SJSA1 (cell line): Measurements from ENCODE around the gene CACNG4. TPM values are rescaled to one million over a fixed set of nuclear protein-coding genes. Genes with fewer than 3 reads are reported as not detected.
"Not testable (repeated sequence)": the region's sequence is repeated elsewhere in the genome, so short reads cannot be mapped to it uniquely, and the experiment has no call there.

Experiments used
- DNase-seq, 2 experiments: peaks; one replicate each; pipeline ENCODE4 v3.0.0-alpha.2; 2015 to 2020; ENCODE audit warnings: low spot score in 2 of 2, low read depth in 1 of 2
- H3K27ac ChIP-seq: fragments of 250-450 bp; sonication (Bioruptor Pico); 2 replicates; pipeline ENCODE4 v1.5.1; 2020; ENCODE audit warnings: mild to moderate bottlenecking, moderate library complexity
- H3K27me3 ChIP-seq: fragments of 250-450 bp; sonication (Bioruptor Pico); replicated peaks from 2 replicates; pipeline ENCODE4 v1.5.1; 2020; ENCODE audit warnings: mild to moderate bottlenecking, moderate library complexity
- H3K36me3 ChIP-seq: fragments of 250-450 bp; sonication (Bioruptor Pico); 2 replicates; pipeline ENCODE4 v1.5.1; 2020; ENCODE audit warnings: mild to moderate bottlenecking
- H3K4me1 ChIP-seq: fragments of 250-450 bp; sonication (Bioruptor Pico); replicated peaks from 2 replicates; pipeline ENCODE4 v1.6.1; 2021; ENCODE audit warnings: mild to moderate bottlenecking
- H3K4me3 ChIP-seq: fragments of 250-450 bp; sonication (Bioruptor Pico); 2 replicates; pipeline ENCODE4 v1.5.1; 2020; ENCODE audit warnings: mild to moderate bottlenecking
- H3K9me3 ChIP-seq: fragments of 250-450 bp; sonication (Bioruptor Pico); replicated peaks from 2 replicates; pipeline ENCODE4 v1.5.1; 2020; ENCODE audit warnings: mild to moderate bottlenecking
- total RNA-seq: library from RNA; depleted of rRNA; stranded (reverse); fragments of >200 nt; shearing (Covaris generic); gene quantifications from 2 replicates; pipeline ENCODE4 v1.2.3, GENCODE V29; 2014

CACNG4 gene
- total RNA-seq, 1 experiment from 2014 or later = 32.0 TPM

GRCh38 chr17:66972442-66972830 is 7.9 kb downstream of the CACNG4 start:
- H3K4me1 ChIP-seq, H3K4me3 ChIP-seq, DNase-seq, H3K27me3 ChIP-seq, H3K27ac ChIP-seq, H3K9me3 ChIP-seq: not testable (repeated sequence)
- peaks cover 73% of the 10 kb centered on the region for H3K36me3 ChIP-seq

DNA sequence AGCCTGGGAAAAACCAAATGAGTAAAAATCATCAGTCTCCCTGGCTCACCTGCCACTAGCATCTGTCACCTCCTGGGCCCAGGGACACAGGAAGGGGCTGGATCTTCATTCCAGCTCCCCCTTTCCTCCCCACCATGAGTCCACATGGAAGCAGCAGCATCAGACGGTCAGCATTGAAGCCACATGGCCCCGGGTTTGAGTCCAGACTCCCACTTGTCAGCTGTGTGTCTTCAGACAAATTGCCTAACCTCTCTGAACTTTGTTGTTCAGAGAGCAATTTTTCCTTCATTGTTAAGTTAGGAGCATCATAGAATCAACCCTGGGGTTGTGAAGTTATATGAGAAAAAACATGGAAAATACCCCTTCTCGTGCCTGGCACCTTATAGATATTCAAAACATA is 10.7 kb downstream of the CACNG4 start:
- peaks cover 54% of the 10 kb centered on the region for H3K36me3 ChIP-seq
- H3K4me3 ChIP-seq = no peak overlapping the region
- H3K27ac ChIP-seq = no peak overlapping the region
- peaks cover 6% of the 10 kb centered on the region for H3K4me1 ChIP-seq
- no peak for DNase-seq
- H3K9me3 ChIP-seq = no peaks in the 10 kb centered on the region
- no peaks in the 10 kb centered on the region for H3K27me3 ChIP-seq

DNA sequence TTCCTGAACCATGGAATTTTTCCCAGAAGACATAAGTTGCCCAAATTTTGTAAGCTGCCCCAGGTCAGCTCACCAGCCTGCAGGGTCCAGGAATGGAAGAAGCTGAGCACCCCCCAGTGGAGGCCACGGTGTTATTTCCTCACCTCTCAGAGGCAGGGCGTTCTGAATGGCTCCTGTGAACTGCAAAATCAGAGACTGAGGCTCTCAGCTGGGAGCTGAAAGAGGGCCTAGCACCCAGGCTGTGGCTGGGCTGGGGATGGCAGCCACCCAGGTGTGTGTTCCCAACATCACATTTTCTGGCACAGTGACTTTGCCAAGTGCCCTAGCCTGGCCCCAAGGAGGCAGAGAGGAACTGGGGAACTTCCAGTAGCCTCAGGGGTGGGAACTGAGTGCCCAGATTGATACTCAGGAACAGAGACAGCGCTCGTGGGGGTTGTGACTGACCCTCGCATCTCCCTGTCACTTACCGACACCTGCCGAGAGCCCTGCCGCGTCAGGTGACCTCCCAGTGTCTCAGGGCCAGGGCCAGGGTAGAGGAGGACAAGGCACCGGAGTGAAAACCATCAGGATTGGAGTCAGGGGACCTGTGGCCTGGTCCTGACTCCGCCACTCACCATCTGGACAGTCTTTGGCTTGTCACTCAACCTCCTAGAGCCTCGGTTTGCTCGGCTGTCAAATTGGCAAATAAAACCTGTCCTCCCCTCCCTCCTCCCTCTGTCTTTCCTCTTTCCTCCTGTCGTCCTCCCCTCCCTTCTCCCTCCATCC is 11.3 kb downstream of the CACNG4 start:
- H3K36me3 ChIP-seq = peaks cover 48% of the 10 kb centered on the region
- DNase-seq = peak in 1 of 2 experiments; percentile 34
- H3K4me1 ChIP-seq = peaks cover 6% of the 10 kb centered on the region
- no peaks in the 10 kb centered on the region for H3K27me3 ChIP-seq
- no peak overlapping the region for H3K4me3 ChIP-seq
- no peak overlapping the region for H3K27ac ChIP-seq
- no peaks in the 10 kb centered on the region for H3K9me3 ChIP-seq

DNA sequence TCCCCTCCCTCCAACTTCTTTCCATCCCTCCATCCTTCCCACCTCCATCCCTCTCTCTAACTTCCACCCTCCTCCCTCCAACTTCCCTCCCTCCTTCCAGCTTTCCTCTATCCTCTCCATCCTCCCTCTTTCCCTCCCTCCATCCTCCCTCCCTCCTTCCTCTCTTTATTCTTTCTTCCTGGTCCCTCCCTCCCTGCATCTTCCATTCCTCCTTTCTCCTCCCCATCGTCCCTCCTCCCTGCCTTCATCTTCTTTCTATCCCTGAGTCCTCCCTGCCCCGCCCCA is 11.8 kb downstream of the CACNG4 start:
- H3K9me3 ChIP-seq = no peaks in the 10 kb centered on the region
- no peak overlapping the region for H3K4me3 ChIP-seq
- peaks cover 43% of the 10 kb centered on the region for H3K36me3 ChIP-seq
- H3K27ac ChIP-seq = no peak overlapping the region
- DNase-seq = no peak
- peaks cover 6% of the 10 kb centered on the region for H3K4me1 ChIP-seq
- H3K27me3 ChIP-seq = no peaks in the 10 kb centered on the region

DNA sequence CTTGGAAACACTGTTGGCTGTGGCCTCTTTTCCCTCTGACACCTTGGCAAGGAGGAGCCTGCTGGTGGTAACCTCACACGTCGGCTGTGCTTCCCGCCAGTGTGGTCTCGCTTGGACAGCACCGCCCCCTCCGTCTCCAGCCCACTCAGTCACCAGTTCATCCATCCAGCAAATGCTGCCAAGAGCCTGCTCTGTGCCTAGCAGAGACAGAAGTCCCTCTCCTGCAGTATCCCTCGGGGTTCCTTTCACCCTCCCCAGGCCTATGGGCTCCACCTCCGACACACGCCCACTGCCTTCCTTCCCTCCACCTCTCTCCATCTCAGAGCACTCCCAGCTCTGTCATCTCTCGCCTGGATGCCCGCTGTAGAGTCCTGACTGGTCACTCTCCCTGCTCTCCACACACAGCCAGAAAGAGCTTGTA is 12.3 kb downstream of the CACNG4 start:
- Histone ChIP-seq H3K4me1 (peaks cover 6% of the 10 kb centered on the region), H3K27ac (no peak overlapping the region), H3K4me3 (no peak overlapping the region), H3K36me3 (peaks cover 38% of the 10 kb centered on the region), H3K27me3 (no peaks in the 10 kb centered on the region), H3K9me3 (no peaks in the 10 kb centered on the region)
- no peak for DNase-seq

DNA sequence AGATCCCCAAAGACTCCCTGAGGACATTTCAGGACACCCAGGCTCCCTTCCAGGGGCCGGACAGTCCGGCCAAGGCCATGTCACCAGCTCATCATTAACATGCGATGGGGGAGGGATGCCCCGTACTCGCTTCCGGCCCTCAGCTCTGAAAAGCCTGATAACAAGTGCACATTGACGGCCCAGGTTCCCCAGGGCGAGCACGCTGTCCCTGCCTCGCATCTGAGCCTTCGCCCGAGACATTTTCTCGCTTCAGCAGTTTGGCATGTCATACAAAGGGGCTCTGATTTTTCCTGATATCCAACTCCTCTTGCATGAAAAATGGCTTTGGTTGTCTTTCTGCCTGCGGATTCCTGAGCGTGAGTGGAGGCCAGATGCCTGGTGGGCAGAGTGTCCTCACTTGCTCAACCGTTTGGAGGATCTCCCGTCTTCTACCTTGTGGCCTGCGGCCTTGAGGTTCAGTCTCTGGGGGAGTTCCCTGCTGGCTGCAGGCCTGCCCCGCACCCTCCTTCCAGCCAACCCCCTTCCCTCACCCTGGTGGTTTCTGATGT is 14.1 kb downstream of the CACNG4 start:
- Histone ChIP-seq H3K27ac (no peak overlapping the region), H3K4me1 (peaks cover 9% of the 10 kb centered on the region)

GRCh38 chr17:66980896-66981295 is 16.4 kb downstream of the CACNG4 start:
- H3K4me1 ChIP-seq = peaks cover 6% of the 10 kb centered on the region
- no peak overlapping the region for H3K4me3 ChIP-seq
- H3K27ac ChIP-seq = no peak overlapping the region
- H3K27me3 ChIP-seq = no peaks in the 10 kb centered on the region
- no peaks in the 10 kb centered on the region for H3K9me3 ChIP-seq
- no peak for DNase-seq
- peaks cover 19% of the 10 kb centered on the region for H3K36me3 ChIP-seq

More for the DNA sequence above, 14.1 kb downstream of the CACNG4 start:
- Histone ChIP-seq H3K27me3 (no peaks in the 10 kb centered on the region), H3K4me3 (no peak overlapping the region), H3K36me3 (peaks cover 23% of the 10 kb centered on the region), H3K9me3 (no peaks in the 10 kb centered on the region)
- DNase-seq = no peak

DNA sequence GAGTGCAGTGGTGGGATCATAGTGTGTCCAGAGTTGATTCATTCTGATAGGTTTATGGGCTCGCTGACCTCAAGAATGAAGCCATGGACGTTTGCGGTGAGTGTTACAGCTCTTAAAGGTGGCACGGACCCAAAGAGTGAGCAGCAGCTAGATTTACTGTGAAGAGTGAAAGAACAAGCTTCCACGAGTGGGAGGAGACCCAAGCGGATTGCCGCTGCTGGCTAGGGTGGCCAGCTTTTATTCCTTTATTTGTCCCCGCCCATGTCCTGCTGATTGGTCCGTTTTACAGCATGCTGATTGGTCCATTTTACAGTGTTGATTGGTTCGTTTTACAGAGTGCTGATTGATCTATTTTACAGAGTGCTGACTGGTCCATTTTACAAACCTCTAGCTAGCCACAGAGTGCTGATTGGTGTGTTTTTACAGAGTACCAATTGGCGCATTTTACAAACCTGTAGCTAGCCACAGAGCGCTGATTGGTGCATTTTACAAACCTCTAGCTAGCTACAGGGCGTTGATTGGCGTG is 17.5 kb downstream of the CACNG4 start:
- peaks cover 6% of the 10 kb centered on the region for H3K4me1 ChIP-seq
- peaks cover 21% of the 10 kb centered on the region for H3K36me3 ChIP-seq
- H3K27ac ChIP-seq = no peak overlapping the region
- H3K27me3 ChIP-seq = no peaks in the 10 kb centered on the region
- H3K4me3 ChIP-seq = no peak overlapping the region
- no peaks in the 10 kb centered on the region for H3K9me3 ChIP-seq
- DNase-seq = peak; percentile 59 to 66

GRCh38 chr17:66983414-66984021 is 19.0 kb downstream of the CACNG4 start:
- Histone ChIP-seq H3K4me3 (no peak overlapping the region), H3K9me3 (no peaks in the 10 kb centered on the region), H3K36me3 (peaks cover 26% of the 10 kb centered on the region), H3K4me1 (peaks cover 6% of the 10 kb centered on the region), H3K27ac (no peak overlapping the region), H3K27me3 (no peaks in the 10 kb centered on the region)
- DNase-seq = no peak

DNA sequence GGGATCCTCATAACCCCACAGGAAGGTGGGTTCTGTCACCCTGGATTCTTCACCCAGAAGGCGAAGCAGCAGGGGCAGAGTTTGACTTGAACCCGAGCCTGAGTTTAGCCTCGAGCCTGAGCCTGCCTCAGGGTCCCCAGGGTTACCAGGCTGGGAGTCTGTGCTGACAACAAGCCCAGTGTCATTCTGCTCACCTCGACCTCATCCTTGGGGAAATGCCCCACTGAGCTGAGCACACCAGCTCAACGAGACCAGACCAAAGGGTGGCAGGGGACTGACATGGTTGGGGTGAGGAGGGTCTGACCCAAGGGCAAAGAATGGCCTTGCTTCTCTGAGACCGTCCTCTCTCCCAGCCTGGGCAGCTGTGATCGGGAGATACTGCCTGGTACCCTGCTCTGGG is 20.2 kb downstream of the CACNG4 start:
- no peak overlapping the region for H3K4me3 ChIP-seq
- H3K36me3 ChIP-seq = peaks cover 26% of the 10 kb centered on the region
- H3K27me3 ChIP-seq = no peaks in the 10 kb centered on the region
- no peaks in the 10 kb centered on the region for H3K9me3 ChIP-seq
- H3K27ac ChIP-seq = no peak overlapping the region
- no peak for DNase-seq
- peaks cover 6% of the 10 kb centered on the region for H3K4me1 ChIP-seq

GRCh38 chr17:66985338-66986237 is 21.1 kb downstream of the CACNG4 start:
- H3K9me3 ChIP-seq = no peaks in the 10 kb centered on the region
- H3K27me3 ChIP-seq = no peaks in the 10 kb centered on the region
- no peak overlapping the region for H3K4me3 ChIP-seq
- H3K36me3 ChIP-seq = peaks cover 29% of the 10 kb centered on the region
- H3K4me1 ChIP-seq = peaks cover 6% of the 10 kb centered on the region
- no peak overlapping the region for H3K27ac ChIP-seq
- DNase-seq = no peak

DNA sequence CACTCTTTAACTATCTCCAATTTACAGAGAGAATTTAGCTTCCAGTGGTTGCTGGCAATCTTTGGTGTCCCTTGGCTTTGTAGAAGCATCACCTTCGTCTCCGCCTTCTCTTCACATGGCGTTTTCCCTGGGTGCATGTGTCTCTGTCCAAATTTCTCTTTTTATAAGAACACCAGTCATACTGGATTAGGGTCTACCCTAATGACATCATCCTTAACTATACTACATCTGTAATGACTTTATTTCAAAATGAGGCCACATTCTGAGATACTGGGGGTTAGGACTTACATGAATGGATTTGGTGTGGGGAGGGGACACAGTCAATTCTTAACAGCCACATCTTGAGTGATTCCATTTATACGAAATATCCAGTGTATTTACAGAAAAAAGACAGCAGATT is 22.2 kb downstream of the CACNG4 start:
- Histone ChIP-seq H3K4me1 (peaks cover 6% of the 10 kb centered on the region), H3K36me3 (peaks cover 34% of the 10 kb centered on the region), H3K9me3 (no peaks in the 10 kb centered on the region), H3K4me3 (no peak overlapping the region), H3K27ac (no peak overlapping the region), H3K27me3 (no peaks in the 10 kb centered on the region)
- no peak for DNase-seq

DNA sequence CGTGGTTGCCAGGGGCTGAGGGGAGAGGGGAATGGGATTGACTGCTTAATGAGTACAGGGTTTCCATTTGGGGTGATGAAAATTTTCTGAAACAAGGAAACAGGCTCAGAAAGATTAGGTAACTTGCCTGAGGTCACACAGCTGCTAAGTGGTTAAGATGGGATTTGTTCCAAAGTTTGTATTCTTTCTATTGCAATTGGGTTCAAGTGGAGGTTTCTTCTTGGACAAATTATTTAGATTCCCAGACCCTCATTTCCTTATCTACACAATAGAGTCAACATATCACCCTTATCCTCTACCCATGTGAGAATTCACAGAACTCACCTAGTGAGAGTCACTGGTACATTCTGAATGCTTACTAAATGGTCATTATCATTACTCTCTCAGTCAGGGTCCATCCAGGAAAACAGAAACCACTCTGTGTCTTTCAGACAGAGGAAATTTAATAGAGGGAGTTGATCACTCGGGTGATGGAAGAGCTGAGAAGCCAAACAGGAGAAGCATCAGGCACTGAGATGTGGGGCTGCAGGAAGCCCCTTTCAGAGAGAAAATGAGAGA is 22.6 kb downstream of the CACNG4 start:
- Histone ChIP-seq H3K4me3 (no peak overlapping the region), H3K9me3 (no peaks in the 10 kb centered on the region), H3K27me3 (no peaks in the 10 kb centered on the region), H3K36me3 (peaks cover 36% of the 10 kb centered on the region), H3K4me1 (peaks cover 3% of the 10 kb centered on the region), H3K27ac (no peak overlapping the region)
- no peak for DNase-seq
